H9 (cell line): Measurements from ENCODE around the gene PSMB7. TPM values are rescaled to one million over a fixed set of nuclear protein-coding genes. Genes with fewer than 3 reads are reported as not detected.
A peak's percentile ranks its signal among the peaks of the same experiment; 100 is the strongest.

Experiments used
- DNase-seq: peaks from one replicate; pipeline ENCODE4 v3.0.0-alpha.2; 2017
- H2AFZ ChIP-seq: one replicate; pipeline ENCODE4 v1.6.1; 2013; ENCODE audit warnings: mild to moderate bottlenecking, low read length, control low read depth, moderate library complexity
- H2AK5ac ChIP-seq: 2 replicates; pipeline ENCODE4 v1.6.1; 2013; ENCODE audit warnings: low read length, control low read depth, mixed read lengths; ENCODE audit not compliant: insufficient read length
- H2BK120ac ChIP-seq: one replicate; pipeline ENCODE4 v1.6.1; 2013; ENCODE audit warnings: low read depth, mild to moderate bottlenecking, low read length, control low read depth, inconsistent platforms; ENCODE audit not compliant: poor library complexity, severe bottlenecking
- H2BK12ac ChIP-seq: 2 replicates; pipeline ENCODE4 v1.6.1; 2013; ENCODE audit warnings: low read length, control low read depth, mixed read lengths, low read depth; ENCODE audit not compliant: insufficient read length
- H2BK15ac ChIP-seq: 2 replicates; pipeline ENCODE4 v1.6.1; 2013; ENCODE audit warnings: low read depth, low read length, control low read depth
- H2BK20ac ChIP-seq: one replicate; pipeline ENCODE4 v1.6.1; 2013; ENCODE audit warnings: low read depth, mild to moderate bottlenecking, low read length, control low read depth, inconsistent platforms; ENCODE audit not compliant: poor library complexity, severe bottlenecking
- H2BK5ac ChIP-seq: 2 replicates; pipeline ENCODE4 v1.6.1; 2013; ENCODE audit warnings: low read length, control low read depth, mixed read lengths; ENCODE audit not compliant: insufficient read length
- H3K14ac ChIP-seq: 2 replicates; pipeline ENCODE4 v1.6.1; 2013; ENCODE audit warnings: low read length, control low read depth; ENCODE audit not compliant: insufficient read depth
- H3K18ac ChIP-seq: 2 replicates; pipeline ENCODE4 v1.6.1; 2013; ENCODE audit warnings: low read depth, mild to moderate bottlenecking, mixed read lengths, low read length, control low read depth; ENCODE audit not compliant: insufficient read length
- H3K23ac ChIP-seq: 2 replicates; pipeline ENCODE4 v1.6.1; 2013; ENCODE audit warnings: low read length, control low read depth, mixed read lengths, low read depth; ENCODE audit not compliant: insufficient read length
- H3K23me2 ChIP-seq: 2 replicates; pipeline ENCODE4 v1.6.1; 2013; ENCODE audit warnings: low read depth, mild to moderate bottlenecking, mixed read lengths, low read length, control low read depth; ENCODE audit not compliant: insufficient read length, poor library complexity, severe bottlenecking
- H3K27ac ChIP-seq: 2 replicates; pipeline ENCODE4 v1.5.1; 2013; ENCODE audit warnings: low read length, control low read depth, mixed read lengths, low read depth; ENCODE audit not compliant: insufficient read length
- H3K27me3 ChIP-seq: 2 replicates; pipeline ENCODE4 v1.6.1; 2013; ENCODE audit warnings: low read length, control low read depth, inconsistent platforms; ENCODE audit not compliant: insufficient read depth
- H3K4ac ChIP-seq: 2 replicates; pipeline ENCODE4 v1.6.1; 2013; ENCODE audit warnings: low read depth, mild to moderate bottlenecking, control low read depth, inconsistent platforms, low read length, moderate library complexity
- H3K4me1 ChIP-seq: 2 replicates; pipeline ENCODE4 v1.6.1; 2013; ENCODE audit warnings: low read length, control low read depth, inconsistent platforms; ENCODE audit not compliant: insufficient read depth
- H3K4me2 ChIP-seq: 2 replicates; pipeline ENCODE4 v1.6.1; 2013; ENCODE audit warnings: low read length, control low read depth, mixed read lengths; ENCODE audit not compliant: insufficient read length, insufficient read depth
- H3K56ac ChIP-seq: 2 replicates; pipeline ENCODE4 v1.6.1; 2013; ENCODE audit warnings: low read depth, mild to moderate bottlenecking, mixed read lengths, low read length, control low read depth; ENCODE audit not compliant: insufficient read length
- H3K79me1 ChIP-seq: 2 replicates; pipeline ENCODE4 v1.6.1; 2013; ENCODE audit warnings: low read depth, mild to moderate bottlenecking, moderate library complexity, low read length, control low read depth, inconsistent platforms; ENCODE audit not compliant: insufficient read depth, poor library complexity, severe bottlenecking
- H3K79me2 ChIP-seq: 2 replicates; pipeline ENCODE4 v1.6.1; 2013; ENCODE audit warnings: low read length, control low read depth, inconsistent platforms; ENCODE audit not compliant: insufficient read depth
- H3K9ac ChIP-seq: 2 replicates; pipeline ENCODE4 v1.6.1; 2013; ENCODE audit warnings: low read length, control low read depth, mixed read lengths; ENCODE audit not compliant: insufficient read length; ENCODE audit errors: extremely low read depth
- H3K9me3 ChIP-seq: one replicate; pipeline ENCODE4 v1.6.1; 2013; ENCODE audit warnings: low read depth, low read length, inconsistent platforms; ENCODE audit not compliant: control insufficient read depth
- H3T11ph ChIP-seq: one replicate; pipeline ENCODE4 v1.6.1; 2013; ENCODE audit warnings: mild to moderate bottlenecking, low read length, control low read depth, inconsistent platforms
- H4K20me1 ChIP-seq: one replicate; pipeline ENCODE4 v1.6.1; 2013; ENCODE audit not compliant: control insufficient read depth, insufficient read length, insufficient read depth
- H4K5ac ChIP-seq: 2 replicates; pipeline ENCODE4 v1.6.1; 2013; ENCODE audit warnings: low read depth, mild to moderate bottlenecking, mixed read lengths, low read length, control low read depth; ENCODE audit not compliant: insufficient read length
- H4K8ac ChIP-seq: replicated peaks from 2 replicates; pipeline ENCODE4 v1.6.1; 2013; ENCODE audit warnings: low read length, control low read depth, mixed read lengths, low read depth; ENCODE audit not compliant: insufficient read length
- H4K91ac ChIP-seq: 2 replicates; pipeline ENCODE4 v1.6.1; 2013; ENCODE audit warnings: low read depth, mild to moderate bottlenecking, moderate library complexity, mixed read lengths, low read length, control low read depth; ENCODE audit not compliant: insufficient read length
- H3K27ac Mint-ChIP-seq, 3 experiments: 2 replicates in 2 of 3; 3 replicates in 1 of 3; pipeline ENCODE4 v1.8.0; 2020 to 2021; ENCODE audit warnings: mixed read lengths in 3 of 3, mild to moderate bottlenecking in 1 of 3, moderate library complexity in 1 of 3
- H3K27me3 Mint-ChIP-seq: 2 replicates; pipeline ENCODE4 v1.8.0; 2021; ENCODE audit warnings: low read depth, mild to moderate bottlenecking, moderate library complexity, mixed read lengths
- H3K36me3 Mint-ChIP-seq, 3 experiments: 2 replicates in 2 of 3; 3 replicates in 1 of 3; pipeline ENCODE4 v1.8.0; 2020 to 2021; ENCODE audit warnings: low read depth in 3 of 3, mixed read lengths in 3 of 3; ENCODE audit not compliant: insufficient read depth in 1 of 3
- H3K4me1 Mint-ChIP-seq, 2 experiments: 2 replicates each; pipeline ENCODE4 v1.8.0; 2020; ENCODE audit warnings: mixed read lengths in 2 of 2
- H3K4me3 Mint-ChIP-seq, 2 experiments: 2 replicates in 1 of 2; 3 replicates in 1 of 2; pipeline ENCODE4 v1.8.0; 2020 to 2021; ENCODE audit warnings: mild to moderate bottlenecking in 2 of 2, mixed read lengths in 2 of 2, moderate library complexity in 1 of 2
- H3K9me3 Mint-ChIP-seq, 2 experiments: 2 replicates in 1 of 2; 3 replicates in 1 of 2; pipeline ENCODE4 v1.8.0; 2020; ENCODE audit warnings: mild to moderate bottlenecking in 2 of 2, mixed read lengths in 2 of 2, moderate library complexity in 1 of 2
- CTCF ChIP-seq: fragments of 200-600 bp; sonication (generic); conservative IDR thresholded peaks from 3 replicates; pipeline ENCODE4 v1.8.0; 2021; ENCODE audit warnings: antibody characterized with exemption, mild to moderate bottlenecking
- WGBS: extraction: QIAGEN DNeasy Blood & Tissue Kit; methylation state at CpG from one replicate; pipeline ENCODE4 v1.1.7; 2013; ENCODE audit warnings: missing lambda C conversion rate, low lambda C conversion rate, mixed read lengths; ENCODE audit not compliant: insufficient read length; ENCODE audit errors: extremely low coverage; 5-methylcytosine and 5-hydroxymethylcytosine counted together
- total RNA-seq: library from RNA; stranded (reverse); gene quantifications from 2 replicates; pipeline ENCODE4 v1.2.1, GENCODE V29; 2021

PSMB7 gene
- total RNA-seq, 1 experiment from 2014 or later = 209 TPM

DNA sequence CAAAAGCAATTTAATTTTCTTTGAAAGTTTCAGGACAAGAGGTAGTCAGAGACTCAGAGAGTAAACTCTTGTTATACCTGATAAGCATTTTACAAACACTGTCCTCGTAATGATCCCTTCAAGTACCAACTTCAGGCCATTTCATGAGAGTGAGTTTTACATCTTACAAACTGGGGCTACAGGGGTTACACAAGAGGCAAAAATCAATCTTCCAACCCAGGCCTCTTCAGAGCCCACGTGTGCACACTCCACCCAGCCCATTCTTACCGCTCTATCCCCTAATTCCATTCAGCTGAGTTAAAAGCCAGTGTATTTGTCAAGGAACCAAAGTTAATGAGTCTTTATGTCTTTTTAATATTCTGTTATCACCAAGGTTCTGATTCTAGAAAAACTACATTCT, 46.5 kb downstream of the PSMB7 start:
- Histone ChIP-seq H4K91ac (no peak overlapping the region), H2BK15ac (no peak overlapping the region), H3K23ac (no peak overlapping the region), H3K56ac (no peak overlapping the region), H2AK5ac (no peak overlapping the region), H2BK20ac (no peak overlapping the region), H2AFZ (no peak overlapping the region), H3K14ac (no peak overlapping the region), H3K9me3 (no peaks in the 10 kb centered on the region), H3K18ac (no peak overlapping the region), H3K9ac (no peak overlapping the region), H3K79me1 (peaks cover 2% of the 10 kb centered on the region), H3K4me1 (peaks cover 2% of the 10 kb centered on the region; the same call in 1 of the 2 replicates), H3K27me3 (no peaks in the 10 kb centered on the region), H2BK120ac (no peak overlapping the region), H3T11ph (no peak overlapping the region), H2BK12ac (no peak overlapping the region), H3K4ac (no peak overlapping the region), H4K20me1 (no peaks in the 10 kb centered on the region), H4K5ac (no peak overlapping the region), H4K8ac (no peak overlapping the region), H3K79me2 (peaks cover 4% of the 10 kb centered on the region; the same call in 1 of the 2 replicates), H3K4me2 (no peak overlapping the region), H3K23me2 (no peaks in the 10 kb centered on the region), H3K27ac (no peak overlapping the region), H2BK5ac (no peak overlapping the region)
- Mint-ChIP-seq H3K4me1 (peaks cover 22 to 31% of the 10 kb centered on the region in 2 experiments), H3K36me3 (peaks cover under 1 to 4% (median 2%) of the 10 kb centered on the region in 3 experiments; a peak in 4 of 7 replicates), H3K27ac (peak overlapping the region in 1 of 3 experiments; percentile 3; a peak in 1 of 7 replicates), H3K27me3 (no peaks in the 10 kb centered on the region), H3K4me3 (no peak overlapping the region), H3K9me3 (no peaks in the 10 kb centered on the region)
- no CpG with 5 or more reads among the region's 3 CpGs for WGBS
- TF ChIP-seq CTCF = no peak
- DNase-seq = no peak
